Stimulated activated naive CD4-positive, alpha-beta T cell treated with Interleukin-2 at 50 U/mL for 16 hours (primary cell): ENCODE results near the gene PSMD4.
A peak's percentile ranks its signal among the peaks of the same experiment; 100 is the strongest.

ENCODE experiments used
- DNase-seq: peaks from one replicate; lab custom pipeline; 2025; lab: John Stamatoyannopoulos, UW

Gene PSMD4

GRCh38 chr1:151309811-151310323, 55.3 kb downstream of the PSMD4 start:
- no peak for DNase-seq

DNA sequence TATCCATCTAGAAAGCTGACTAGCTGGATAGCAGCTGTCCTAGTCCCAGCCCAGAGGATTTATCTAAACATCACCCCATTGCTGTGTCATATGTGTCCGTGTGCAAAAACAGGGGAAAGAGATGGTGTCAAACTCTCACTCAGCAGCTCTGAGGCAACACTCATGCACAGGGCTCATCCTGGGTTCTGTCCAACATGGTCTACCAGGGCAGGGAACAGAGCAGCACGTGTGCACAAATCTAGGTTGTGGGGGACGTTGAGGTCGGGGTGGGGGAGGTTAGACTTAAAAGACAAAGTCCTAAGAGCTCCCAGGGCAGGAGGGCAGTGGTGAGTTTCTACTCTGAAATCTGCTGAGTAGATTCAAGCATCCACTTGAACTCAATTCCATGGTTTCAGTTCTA, 56.5 kb downstream of the PSMD4 start:
- no peak for DNase-seq

DNA sequence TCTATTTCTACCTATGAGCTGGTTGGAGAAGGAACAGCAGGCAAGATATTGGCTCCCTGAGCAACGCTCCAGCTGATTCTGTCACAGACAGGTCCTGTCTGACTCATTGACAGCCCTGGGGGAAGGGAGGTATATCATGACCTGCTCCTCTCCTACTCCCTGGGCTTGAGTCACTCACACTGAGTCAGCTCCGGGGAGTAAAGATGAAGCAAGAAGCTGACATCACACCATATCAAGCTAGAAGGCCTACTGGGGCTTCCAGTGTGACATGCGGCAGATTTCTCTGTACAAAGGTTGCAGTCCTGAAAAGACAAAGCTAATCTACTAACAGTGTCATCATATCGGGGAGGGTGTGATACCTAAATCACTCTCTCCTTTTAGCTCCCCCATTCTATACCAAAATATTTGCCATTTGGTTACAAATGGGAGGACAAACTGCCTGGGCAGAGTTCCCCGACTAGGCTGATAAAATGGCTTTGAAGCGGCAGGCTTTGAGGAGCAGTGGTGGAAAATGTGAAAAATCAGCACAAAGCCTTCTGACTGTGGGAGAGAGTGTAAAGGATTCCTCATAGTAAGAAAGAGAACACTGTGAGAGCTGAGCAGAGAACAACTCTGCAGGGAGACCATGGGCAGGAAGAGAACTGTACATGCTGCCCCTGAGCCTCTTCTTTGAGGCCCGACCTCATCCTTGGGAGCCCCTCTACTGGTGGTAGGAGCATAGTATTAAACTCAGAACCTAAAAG, 57.2 kb downstream of the PSMD4 start:
- peak; percentile 86 for DNase-seq

DNA sequence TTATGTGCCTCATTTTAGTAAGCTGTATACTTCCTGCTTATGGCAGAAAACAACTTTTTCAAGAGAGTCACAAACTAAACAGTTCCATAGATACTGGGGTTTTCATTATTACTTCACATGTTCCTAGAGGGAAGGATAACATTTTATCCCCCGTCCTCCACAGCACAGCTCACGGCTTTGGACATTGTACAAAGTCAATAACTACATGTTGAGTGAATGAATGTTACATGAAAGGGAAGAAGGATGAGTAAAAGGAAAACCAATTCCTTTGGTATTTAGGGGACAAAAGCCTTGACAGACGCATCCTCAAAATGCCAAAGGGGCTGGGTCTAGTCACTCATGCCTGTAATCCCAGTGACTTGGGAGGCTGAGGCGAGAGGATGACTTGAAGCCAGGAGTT, 57.9 kb downstream of the PSMD4 start:
- DNase-seq, result no peak

GRCh38 chr1:151312826-151313225, 58.3 kb downstream of the PSMD4 start:
- no peak for DNase-seq

DNA sequence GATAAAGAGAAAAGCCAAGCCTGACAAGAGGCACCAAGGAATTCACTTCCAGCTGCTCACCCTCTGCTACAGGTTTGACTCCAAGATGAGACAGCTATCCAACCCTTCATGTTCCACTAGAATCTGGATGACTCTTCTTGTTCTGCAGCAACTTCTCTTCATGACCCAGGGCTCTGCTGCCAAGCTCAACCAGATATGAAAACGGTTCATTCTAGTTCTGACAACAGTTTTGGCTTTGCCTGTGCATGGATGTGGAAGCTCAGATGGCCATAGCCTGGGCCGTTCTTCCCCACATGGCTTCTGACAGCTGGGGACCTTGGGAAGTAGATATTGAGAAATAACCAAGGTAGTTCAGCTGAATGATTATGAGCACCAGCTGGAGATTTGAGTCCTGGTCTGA, 59.0 kb downstream of the PSMD4 start:
- DNase-seq, result no peak

DNA sequence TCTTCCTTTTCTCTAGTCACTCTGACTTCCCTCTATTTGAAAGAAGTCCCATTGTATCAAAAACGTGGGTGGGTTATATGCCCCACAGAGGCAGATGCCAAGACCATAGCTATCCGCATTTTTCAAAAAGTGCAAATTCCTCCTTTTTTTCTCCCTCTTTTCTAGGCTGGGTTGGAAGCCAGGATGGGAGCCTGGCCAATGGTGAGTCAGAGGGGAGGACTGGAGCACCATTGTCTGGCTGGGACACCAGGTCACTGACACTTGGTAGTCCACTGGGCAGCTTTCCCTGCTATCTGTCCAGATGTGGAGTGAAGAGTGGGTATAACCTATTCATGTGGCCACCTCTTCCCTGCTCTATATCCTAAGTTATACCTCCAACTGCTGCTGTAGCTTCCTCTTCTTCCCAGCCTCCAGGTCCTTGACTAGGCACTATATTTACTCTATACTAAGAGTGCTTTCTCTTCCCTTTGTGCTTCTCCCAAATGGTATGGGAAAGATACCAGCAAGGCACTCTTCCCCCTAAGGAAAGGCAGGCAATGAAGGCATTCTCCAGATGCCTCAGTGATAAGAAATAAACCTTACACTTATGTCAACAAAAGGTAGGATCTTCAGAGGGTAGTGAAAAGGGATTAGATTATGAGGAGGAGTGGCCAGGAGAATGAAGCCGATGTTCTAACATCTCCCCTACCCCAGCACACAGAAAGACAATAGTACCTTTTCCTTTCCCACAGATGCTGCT, 59.8 kb downstream of the PSMD4 start:
- no peak for DNase-seq

DNA sequence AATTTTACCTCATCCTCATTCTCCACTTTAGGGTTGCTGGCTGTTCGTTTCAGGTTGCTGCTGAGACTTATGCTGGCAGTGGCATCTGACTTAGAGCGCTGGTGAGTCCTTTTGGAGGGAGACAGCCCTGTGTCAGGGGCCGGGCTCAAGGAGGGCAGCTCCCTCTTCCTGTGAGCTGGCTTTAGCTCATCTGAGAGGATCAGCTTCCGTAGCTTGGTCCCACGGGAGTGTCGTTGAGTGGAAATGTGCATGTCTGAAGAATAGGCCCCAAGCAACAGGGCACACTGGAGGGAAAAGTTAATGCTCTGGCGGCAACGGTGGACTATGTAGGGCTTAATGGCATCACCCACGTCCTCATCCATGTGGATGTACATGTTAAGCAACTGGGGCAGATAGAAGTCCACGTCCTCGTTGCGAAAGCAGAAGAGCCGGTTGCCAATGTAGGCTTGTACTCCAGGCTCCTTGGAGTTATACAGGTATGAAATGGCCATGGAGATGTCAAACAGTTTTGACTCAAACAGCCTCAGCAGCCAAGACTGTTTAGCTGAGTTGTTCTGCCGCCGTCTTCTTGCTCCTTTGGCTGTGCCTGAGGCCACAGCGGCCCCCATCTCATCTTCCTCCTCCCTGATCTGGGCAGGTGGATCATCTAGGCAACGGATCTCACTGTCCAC, 61.2 kb downstream of the PSMD4 start:
- DNase-seq, result no peak
